ENCODE measurements around the gene C11orf24.

DNA sequence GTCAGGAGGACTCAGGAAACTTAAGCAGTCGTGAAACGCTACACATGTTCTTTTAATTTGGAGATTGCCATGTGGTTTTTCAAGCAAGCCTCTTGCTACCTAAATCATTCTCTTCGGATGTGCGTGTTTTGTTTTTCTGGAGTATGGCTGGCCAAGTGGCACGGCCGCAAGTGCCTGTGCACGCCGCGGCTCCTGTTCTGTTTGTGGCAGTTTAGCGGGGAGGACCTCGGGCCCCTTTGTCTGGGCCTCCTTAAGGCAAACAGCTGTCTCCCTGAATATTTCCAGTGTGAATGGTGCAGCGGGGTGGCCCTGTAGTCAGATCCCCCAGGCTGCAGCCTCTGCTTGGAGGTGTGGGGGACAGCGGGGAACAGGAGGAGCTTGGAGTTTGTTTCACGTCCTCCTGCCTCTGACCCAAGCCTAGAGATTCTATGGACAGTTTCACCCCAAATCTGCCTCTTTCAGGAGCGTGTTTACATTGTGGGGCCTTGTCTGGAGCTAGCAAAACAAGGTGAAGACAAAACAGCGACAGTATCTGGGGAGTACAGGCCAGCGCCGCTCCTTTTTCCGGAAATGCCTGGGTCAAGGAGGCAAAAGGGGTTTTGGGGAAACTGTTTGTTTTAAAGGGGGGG lies 41.9 kb upstream of the C11orf24 start:
- TF ChIP-seq POLR2A (conservative IDR thresholded peaks at IDR 0.05) (no peak), TARDBP (IDR thresholded peaks at IDR 0.05) (no peak), GATA2 (CRISPR knock-in tag; IDR thresholded peaks at IDR 0.05) (no peak), ELF1 (tag; IDR thresholded peaks at IDR 0.05) (no peak), SMC3 (conservative IDR thresholded peaks at IDR 0.05; ENCODE audit: insufficient read depth, low read depth, low read length) (no peak), NONO (IDR thresholded peaks at IDR 0.05; ENCODE audit: low read depth in 2 of 2, low read length in 1 of 2) (no peak), CBX5 (IDR thresholded peaks at IDR 0.05; ENCODE audit: borderline replicate concordance, low read depth) (no peak), ZNF175 (CRISPR knock-in tag; IDR thresholded peaks at IDR 0.05; ENCODE audit: low read depth) (no peak), MCM3 (IDR thresholded peaks at IDR 0.05) (no peak)
- TF ChIP-seq, protein P1, sequence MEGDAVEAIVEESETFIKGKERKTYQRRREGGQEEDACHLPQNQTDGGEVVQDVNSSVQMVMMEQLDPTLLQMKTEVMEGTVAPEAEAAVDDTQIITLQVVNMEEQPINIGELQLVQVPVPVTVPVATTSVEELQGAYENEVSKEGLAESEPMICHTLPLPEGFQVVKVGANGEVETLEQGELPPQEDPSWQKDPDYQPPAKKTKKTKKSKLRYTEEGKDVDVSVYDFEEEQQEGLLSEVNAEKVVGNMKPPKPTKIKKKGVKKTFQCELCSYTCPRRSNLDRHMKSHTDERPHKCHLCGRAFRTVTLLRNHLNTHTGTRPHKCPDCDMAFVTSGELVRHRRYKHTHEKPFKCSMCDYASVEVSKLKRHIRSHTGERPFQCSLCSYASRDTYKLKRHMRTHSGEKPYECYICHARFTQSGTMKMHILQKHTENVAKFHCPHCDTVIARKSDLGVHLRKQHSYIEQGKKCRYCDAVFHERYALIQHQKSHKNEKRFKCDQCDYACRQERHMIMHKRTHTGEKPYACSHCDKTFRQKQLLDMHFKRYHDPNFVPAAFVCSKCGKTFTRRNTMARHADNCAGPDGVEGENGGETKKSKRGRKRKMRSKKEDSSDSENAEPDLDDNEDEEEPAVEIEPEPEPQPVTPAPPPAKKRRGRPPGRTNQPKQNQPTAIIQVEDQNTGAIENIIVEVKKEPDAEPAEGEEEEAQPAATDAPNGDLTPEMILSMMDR (IDR thresholded peaks at IDR 0.05 in 2 of 3, conservative IDR thresholded peaks at IDR 0.05 in 1 of 3; ENCODE audit: insufficient read depth in 2 of 3, low read depth in 1 of 3, low read length in 3 of 3) = no peak
